Thymus (tissue), 11 donors: Measurements from ENCODE around the gene TRAP1. TPM values are rescaled to one million over a fixed set of nuclear protein-coding genes. Genes with fewer than 3 reads are reported as not detected.
"Not testable (repeated sequence)": the region's sequence is repeated elsewhere in the genome, so short reads cannot be mapped to it uniquely, and the experiment has no call there.

Experiments used
- DNase-seq, 9 donors: peaks; one replicate each; pipeline ENCODE4 v3.0.0-alpha.2; 2013; ENCODE audit warnings: low spot score in 9 of 9, low read depth in 6 of 9, missing footprints in 1 of 9
- H3K27ac ChIP-seq, 2 donors: one replicate each; pipeline ENCODE4 v1.5.1; 2013; ENCODE audit warnings: control low read depth in 1 of 2, low read depth in 1 of 2, low read length in 1 of 2, mild to moderate bottlenecking in 1 of 2, moderate library complexity in 1 of 2
- H3K27me3 ChIP-seq, 2 donors: one replicate each; pipeline ENCODE4 v1.5.1; 2013; ENCODE audit warnings: low read length in 1 of 2; ENCODE audit not compliant: control insufficient read depth in 2 of 2, insufficient read depth in 1 of 2
- H3K36me3 ChIP-seq, 2 donors: one replicate each; pipeline ENCODE4 v1.5.1; 2013; ENCODE audit warnings: low read length in 1 of 2, mild to moderate bottlenecking in 1 of 2, moderate library complexity in 1 of 2; ENCODE audit not compliant: control insufficient read depth in 2 of 2, insufficient read depth in 2 of 2
- H3K4me1 ChIP-seq, 2 donors: one replicate each; pipeline ENCODE4 v1.5.1; 2013; ENCODE audit warnings: low read length in 2 of 2; ENCODE audit not compliant: control insufficient read depth in 2 of 2, insufficient read depth in 2 of 2
- H3K4me3 ChIP-seq, 2 donors: one replicate each; pipeline ENCODE4 v1.5.1; 2013; ENCODE audit warnings: low read length in 2 of 2, control low read depth in 1 of 2, mild to moderate bottlenecking in 1 of 2
- H3K9me3 ChIP-seq, 2 donors: one replicate each; pipeline ENCODE4 v1.5.1; 2013; ENCODE audit warnings: low read length in 1 of 2, mild to moderate bottlenecking in 1 of 2; ENCODE audit not compliant: control insufficient read depth in 2 of 2, insufficient read depth in 1 of 2
- WGBS: extraction: QIAGEN DNeasy Blood & Tissue Kit; methylation state at CpG from one replicate; pipeline ENCODE4 v1.1.7; 2013; 5-methylcytosine and 5-hydroxymethylcytosine counted together
- polyA plus RNA-seq: library from polyadenylated mRNA; stranded (reverse); fragments of 200-250 nt; gene quantifications from one replicate; pipeline ENCODE4 v1.2.3, GENCODE V29; 2013
- total RNA-seq: library from RNA; stranded (reverse); fragments of 120-200 nt; gene quantifications from one replicate; pipeline ENCODE4 v1.2.4, GENCODE V29; 2013
- donor health status: healthy.

The TRAP1 gene
- total and polyA plus RNA-seq, 2 donors, result 46.5 to 48.4 TPM

GRCh38 chr16:3609895-3610697 is 107.2 kb downstream of the TRAP1 start:
- H3K27me3 ChIP-seq, result no peaks in the 10 kb centered on the region
- H3K9me3 ChIP-seq, result no peaks in the 10 kb centered on the region
- peak overlapping the region; percentile 70 to 75 for H3K4me3 ChIP-seq
- 60% methylated on average over 14 of the region's 14 CpGs for WGBS
- DNase-seq, result no peak
- no peak overlapping the region for H3K27ac ChIP-seq
- peaks cover 3 to 9% of the 10 kb centered on the region in 2 donors for H3K36me3 ChIP-seq
- H3K4me1 ChIP-seq, result peaks cover 17 to 19% of the 10 kb centered on the region in 2 donors

GRCh38 chr16:3608976-3609375 is 108.3 kb downstream of the TRAP1 start:
- peaks cover 17 to 19% of the 10 kb centered on the region in 2 donors for H3K4me1 ChIP-seq
- not testable (repeated sequence) for H3K36me3 ChIP-seq, H3K27ac ChIP-seq, H3K9me3 ChIP-seq, H3K4me3 ChIP-seq, DNase-seq, H3K27me3 ChIP-seq
- WGBS, result 98% methylated on average over 13 of the region's 13 CpGs

- WGBS, result 98% methylated on average over 5 of the region's 5 CpGs
These were observed 109.3 kb downstream of the TRAP1 start for GRCh38 chr16:3608069-3608468.

More at GRCh38 chr16:3608069-3608468, 109.3 kb downstream of the TRAP1 start:
- Histone ChIP-seq H3K4me3 (no peak overlapping the region), H3K27me3 (no peaks in the 10 kb centered on the region), H3K36me3 (peaks cover 3 to 15% of the 10 kb centered on the region in 2 donors), H3K27ac (no peak overlapping the region), H3K4me1 (peaks cover 16 to 17% of the 10 kb centered on the region in 2 donors), H3K9me3 (no peaks in the 10 kb centered on the region)
- no peak for DNase-seq

Other genes with a start within 250 kb of the TRAP1 start
- not detected for gene C16orf90, start 222.0 kb downstream of the TRAP1 start, total RNA-seq
- not detected for gene C16orf90, start 222.0 kb downstream of the TRAP1 start, polyA plus RNA-seq
- gene CLUAP1, start 216.5 kb downstream of the TRAP1 start, total RNA-seq, result 18.4 TPM
- 17.8 TPM for gene CLUAP1, start 216.5 kb downstream of the TRAP1 start, polyA plus RNA-seq
- gene NLRC3, start 140.1 kb downstream of the TRAP1 start, total RNA-seq, result 18.8 TPM
- 11.9 TPM for gene NLRC3, start 140.1 kb downstream of the TRAP1 start, polyA plus RNA-seq
- 2.0 TPM for gene SLX4, start 105.9 kb downstream of the TRAP1 start, total RNA-seq
- 2.9 TPM for gene SLX4, start 105.9 kb downstream of the TRAP1 start, polyA plus RNA-seq
- 15.8 TPM for gene DNASE1, start 62.8 kb downstream of the TRAP1 start, total RNA-seq
- 18.8 TPM for gene DNASE1, start 62.8 kb downstream of the TRAP1 start, polyA plus RNA-seq
- gene CREBBP, start 163.2 kb upstream of the TRAP1 start, total RNA-seq, result 11.6 TPM
- gene CREBBP, start 163.2 kb upstream of the TRAP1 start, polyA plus RNA-seq, result 20.7 TPM